NCI-H2107 treated with DMSO at 0.1 percent for 48 hours (cell line): Measurements from ENCODE around the gene CFAP74.

ENCODE experiments used
- DNase-seq: peaks from one replicate; lab custom pipeline; 2025; ENCODE audit not compliant: unreplicated experiment; lab: John Stamatoyannopoulos, UW

Gene CFAP74

DNA sequence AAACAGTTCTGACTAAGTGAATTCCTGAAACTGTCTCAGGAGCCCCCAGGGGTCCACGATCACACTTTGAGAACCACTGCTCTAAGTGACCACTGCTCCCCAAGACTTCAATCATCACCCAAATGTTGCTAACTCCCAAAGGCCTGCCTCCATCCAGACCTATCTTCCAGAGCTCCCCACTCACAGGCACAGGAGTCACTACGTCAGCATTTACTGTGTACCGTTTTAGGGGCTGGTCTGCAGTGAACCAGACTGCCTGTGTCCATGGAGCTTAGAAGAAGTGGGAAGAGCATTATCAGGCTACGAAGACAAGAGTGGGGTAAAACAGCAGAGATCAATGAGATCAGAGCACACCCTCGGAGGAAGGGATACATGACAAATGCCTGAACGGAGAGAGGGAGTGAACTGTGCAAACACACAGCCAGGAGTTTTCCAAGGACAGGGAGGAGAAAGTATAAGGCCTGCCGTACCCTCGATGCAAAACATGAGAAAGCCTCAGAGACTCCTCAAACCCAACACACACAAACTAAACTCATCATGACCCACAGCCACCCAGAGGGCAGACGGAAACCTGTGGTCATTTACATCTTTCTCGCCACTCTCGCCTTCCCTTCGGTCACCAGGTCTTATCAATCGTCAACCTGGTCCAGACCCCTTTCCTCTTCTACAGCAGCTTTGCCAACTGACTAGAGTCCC lies 122.8 kb downstream of the CFAP74 start:
- no peak for DNase-seq

DNA sequence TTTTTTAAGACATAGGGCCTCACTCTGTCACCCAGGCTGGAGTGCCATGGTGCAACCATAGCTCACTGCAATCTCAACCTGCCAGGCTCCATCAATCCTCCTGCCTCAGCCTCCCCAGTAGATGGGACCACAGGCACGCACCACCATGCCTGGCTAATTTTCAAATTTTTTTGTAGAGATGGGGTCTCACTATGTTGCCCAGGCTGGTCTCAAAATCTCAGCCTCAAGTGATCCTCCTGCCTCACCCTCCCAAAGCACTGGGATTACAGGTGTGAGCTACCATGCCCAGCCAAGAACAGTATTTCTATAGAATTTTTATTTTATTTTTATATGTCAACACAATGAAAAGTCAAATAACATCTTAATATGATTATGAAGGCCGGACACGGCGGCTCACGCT lies 123.6 kb downstream of the CFAP74 start:
- no peak for DNase-seq

DNA sequence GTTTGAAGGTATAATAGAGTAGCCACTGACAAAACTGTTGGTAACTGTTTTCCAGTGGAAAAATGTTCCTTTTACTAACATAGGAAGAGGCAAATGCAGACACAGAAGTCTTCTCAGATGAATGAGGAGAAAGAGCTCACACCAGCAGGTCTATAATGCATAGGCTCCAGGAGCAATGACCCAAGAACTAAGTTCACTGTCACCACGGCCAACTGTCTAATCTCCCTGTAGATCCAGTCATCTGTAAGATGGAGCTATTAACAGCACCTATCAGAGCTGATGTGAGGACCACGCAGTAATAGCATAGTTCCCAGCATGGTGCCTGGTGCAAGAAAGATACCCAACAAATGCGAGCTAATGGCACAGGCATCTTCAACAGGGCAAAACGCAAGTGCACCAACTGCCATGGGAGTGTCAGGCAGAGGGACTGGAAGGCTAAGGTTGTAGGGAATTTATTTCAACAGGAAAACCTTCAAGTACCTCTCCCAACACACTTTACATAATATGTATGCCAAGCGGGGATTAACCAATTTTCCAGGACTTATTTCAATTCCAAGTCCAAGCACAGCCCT lies 125.6 kb downstream of the CFAP74 start:
- no peak for DNase-seq

DNA sequence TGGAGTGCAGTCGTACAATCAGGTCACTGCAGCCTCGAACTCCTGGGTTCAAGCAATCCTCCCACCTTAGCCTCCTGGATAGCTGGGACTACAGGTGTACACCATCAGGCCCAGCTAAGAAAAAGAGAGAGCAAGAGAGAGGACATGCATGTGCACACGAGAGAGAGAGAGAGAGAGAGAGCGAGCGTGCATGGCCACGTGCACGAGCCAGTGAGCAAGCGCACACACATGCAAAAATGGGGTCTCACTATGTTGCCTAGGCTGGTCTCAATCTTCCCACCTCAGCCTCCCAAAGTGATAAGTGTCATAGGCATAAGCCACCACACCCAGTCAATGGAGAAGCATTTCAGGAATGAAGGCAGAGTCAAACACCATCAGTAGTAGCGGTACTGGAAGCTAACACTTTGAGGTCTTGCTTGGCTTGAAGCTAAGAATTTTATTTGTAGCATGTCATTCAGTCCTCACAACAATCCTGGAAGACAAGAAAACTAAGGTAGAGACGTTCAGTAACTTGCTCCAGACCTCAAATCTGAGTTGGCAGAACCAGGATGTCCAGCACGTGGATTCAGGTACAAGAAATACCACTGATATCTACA lies 127.2 kb downstream of the CFAP74 start:
- DNase-seq: no peak

DNA sequence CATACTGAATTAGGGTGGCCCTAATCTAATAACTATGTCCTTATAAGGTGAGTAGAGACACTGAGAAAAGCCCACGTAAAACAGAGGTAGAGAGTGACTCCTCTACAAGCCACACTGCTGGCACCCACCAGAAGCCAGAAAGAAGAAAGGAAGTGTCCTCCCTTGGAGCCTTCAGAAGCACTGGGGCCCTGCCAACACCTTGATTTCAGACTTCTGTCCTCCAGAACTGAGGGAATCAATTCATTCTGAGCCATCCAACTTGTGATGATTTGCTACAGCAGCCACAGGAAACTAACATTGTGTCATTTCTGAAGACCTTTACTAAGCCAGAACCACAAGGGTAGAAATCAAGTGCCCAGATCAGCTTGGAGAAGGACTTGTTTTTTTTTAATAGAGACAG lies 127.7 kb downstream of the CFAP74 start:
- DNase-seq: no peak

- no peak for DNase-seq
Observed at GRCh38 chr1:1874901-1875300, 128.7 kb downstream of the CFAP74 start.

- DNase-seq: no peak
Observed at GRCh38 chr1:1873186-1873585, 130.4 kb downstream of the CFAP74 start.

- DNase-seq: no peak
Observed at GRCh38 chr1:1872329-1872994, 131.1 kb downstream of the CFAP74 start.
